Neural cell (in vitro differentiated cells): ENCODE data around the gene APBB2. TPM values are rescaled to one million over a fixed set of nuclear protein-coding genes. Genes with fewer than 3 reads are reported as not detected.

Experiments
- H2AFZ ChIP-seq: fragments of 200-600, 300-800 bp; sonication (generic), shearing (Covaris generic); 2 replicates; pipeline ENCODE4 v1.6.0; 2014; ENCODE audit warnings: low read depth, mild to moderate bottlenecking, antibody characterized with exemption, low read length, moderate library complexity
- H3F3A ChIP-seq: fragments of 200-600 bp; shearing (Covaris generic); 2 replicates; pipeline ENCODE4 v1.6.1; 2016; ENCODE audit warnings: mild to moderate bottlenecking, moderate library complexity, mixed read lengths, antibody characterized with exemption, low read length; ENCODE audit not compliant: insufficient read depth, poor library complexity, severe bottlenecking
- H3K27ac ChIP-seq: fragments of 200-600, 300-800 bp; sonication (generic), shearing (Covaris generic); 2 replicates; pipeline ENCODE4 v1.5.1; 2014; ENCODE audit warnings: mild to moderate bottlenecking, low read length, moderate library complexity
- H3K27me3 ChIP-seq: fragments of 300-800, 200-600 bp; sonication (generic), shearing (Covaris generic); 2 replicates; pipeline ENCODE4 v1.6.0; 2014; ENCODE audit warnings: mild to moderate bottlenecking, low read depth, low read length, moderate library complexity; ENCODE audit not compliant: insufficient read depth
- H3K36me3 ChIP-seq: fragments of 300-800, 200-600 bp; sonication (generic), shearing (Covaris generic); 2 replicates; pipeline ENCODE4 v1.5.1; 2014; ENCODE audit warnings: mild to moderate bottlenecking, antibody characterized with exemption, low read length, moderate library complexity; ENCODE audit not compliant: insufficient read depth
- H3K4me2 ChIP-seq: fragments of 300-800, 200-600 bp; sonication (generic), shearing (Covaris generic); 2 replicates; pipeline ENCODE4 v1.6.0; 2014; ENCODE audit warnings: mild to moderate bottlenecking, low read length
- H3K4me3 ChIP-seq: fragments of 300-800, 200-600 bp; sonication (generic), shearing (Covaris generic); 2 replicates; pipeline ENCODE4 v1.5.1; 2014; ENCODE audit warnings: mild to moderate bottlenecking, low read length, moderate library complexity
- H3K79me2 ChIP-seq: fragments of 200-600 bp; shearing (Covaris generic); replicated peaks from 2 replicates; pipeline ENCODE4 v1.6.0; 2014; ENCODE audit warnings: mild to moderate bottlenecking, low read length, moderate library complexity; ENCODE audit not compliant: insufficient read depth
- H3K9ac ChIP-seq: fragments of 300-800, 200-600 bp; sonication (generic), shearing (Covaris generic); 2 replicates; pipeline ENCODE4 v1.6.1; 2016; ENCODE audit warnings: mild to moderate bottlenecking, low read length, mixed read lengths
- H3K9me2 ChIP-seq: fragments of 200-600 bp; shearing (Covaris generic); 2 replicates; pipeline ENCODE4 v1.6.1; 2016; ENCODE audit warnings: mild to moderate bottlenecking, low read length, mixed read lengths; ENCODE audit not compliant: insufficient read depth
- H3K9me3 ChIP-seq: fragments of 200-600, 300-800 bp; sonication (generic), shearing (Covaris generic); 2 replicates; pipeline ENCODE4 v1.6.1; 2016; ENCODE audit warnings: mild to moderate bottlenecking, mixed run types, low read length, moderate library complexity, mixed read lengths
- H4K20me1 ChIP-seq: fragments of 200-600 bp; shearing (Covaris generic); 2 replicates; pipeline ENCODE4 v1.6.1; 2016; ENCODE audit warnings: mild to moderate bottlenecking, mixed run types; ENCODE audit not compliant: insufficient read depth
- CTCF ChIP-seq: fragments of 450-650 bp; IDR thresholded peaks from 2 replicates; pipeline ENCODE4 v1.5.1; 2014; ENCODE audit warnings: antibody characterized with exemption, mild to moderate bottlenecking, moderate library complexity; ENCODE audit not compliant: poor library complexity, severe bottlenecking
- EP300 ChIP-seq: fragments of 450-650 bp; conservative IDR thresholded peaks from 2 replicates; pipeline ENCODE4 v1.6.1; 2014; ENCODE audit warnings: antibody characterized with exemption, mild to moderate bottlenecking, moderate library complexity; ENCODE audit not compliant: poor library complexity, severe bottlenecking
- EZH2 ChIP-seq: fragments of 200-600, 300-800 bp; shearing (Covaris generic), sonication (generic); IDR thresholded peaks from 2 replicates; pipeline ENCODE4 v1.6.1; 2014; ENCODE audit warnings: antibody characterized with exemption, low read length, borderline replicate concordance, mild to moderate bottlenecking; ENCODE audit not compliant: insufficient read depth, poor library complexity, severe bottlenecking
- MXI1 ChIP-seq: fragments of 450-650 bp; conservative IDR thresholded peaks from 2 replicates; pipeline ENCODE4 v1.6.1; 2014; ENCODE audit warnings: antibody characterized with exemption, mild to moderate bottlenecking; ENCODE audit not compliant: poor library complexity, severe bottlenecking
- POLR2AphosphoS5 ChIP-seq: IDR thresholded peaks from 2 replicates; pipeline ENCODE4 v1.6.1; 2012
- RAD21 ChIP-seq: fragments of 450-650 bp; conservative IDR thresholded peaks from 2 replicates; pipeline ENCODE4 v1.6.1; 2014; ENCODE audit warnings: antibody characterized with exemption, mild to moderate bottlenecking, moderate library complexity
- TAF1 ChIP-seq: IDR thresholded peaks from 2 replicates; pipeline ENCODE4 v1.6.1; 2012; ENCODE audit warnings: low read depth
- polyA plus RNA-seq: library from polyadenylated mRNA; depleted of rRNA; stranded (reverse); fragments of >200 nt; gene quantifications from 2 replicates; pipeline ENCODE4 v1.2.3, GENCODE V29; 2014
- TF ChIP-seq, protein P1 (sequence below): IDR thresholded peaks from 2 replicates; pipeline ENCODE4 v1.6.1; 2012; ENCODE audit warnings: borderline replicate concordance

Gene APBB2
- polyA plus RNA-seq, 1 donor from 2014 or later: 41.9 TPM

DNA sequence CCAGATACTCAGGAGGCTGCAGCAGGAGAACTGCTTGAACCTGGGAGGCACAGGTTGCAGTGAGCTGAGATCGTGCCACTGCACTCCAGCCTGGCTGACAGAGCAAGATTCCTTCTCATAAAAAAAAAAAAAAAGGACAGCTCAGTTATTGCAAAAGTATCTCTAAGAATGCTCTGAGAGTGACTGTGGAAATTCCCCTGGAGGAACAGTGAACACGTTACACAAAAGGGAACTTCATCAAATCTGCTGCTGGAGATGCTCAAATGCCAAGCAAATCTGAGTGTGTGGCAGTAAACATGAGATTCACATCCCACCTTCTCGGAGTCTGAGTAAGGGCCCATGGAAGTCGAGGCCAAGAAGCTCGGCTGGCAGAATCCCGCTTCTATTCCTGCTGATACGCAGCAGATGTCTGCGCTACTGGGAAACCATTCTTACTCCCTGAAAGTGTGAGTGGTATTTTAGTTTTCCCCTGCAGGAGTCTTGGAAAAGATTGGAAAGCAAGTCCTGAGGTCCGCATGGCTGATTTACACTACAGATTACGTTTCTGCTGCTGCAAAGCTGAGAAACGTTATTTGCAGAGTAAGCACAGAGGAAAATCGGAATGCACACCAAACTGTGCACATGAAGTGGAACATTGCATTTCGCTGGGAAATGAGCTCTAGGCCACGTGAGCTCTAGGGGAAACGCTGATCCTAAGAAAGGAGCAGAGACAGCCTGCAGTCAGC is 301.7 kb downstream of the APBB2 start:
- H3K27me3 ChIP-seq: no peaks in the 10 kb centered on the region
- no peaks in the 10 kb centered on the region for H3K9me2 ChIP-seq
- H2AFZ ChIP-seq: no peak overlapping the region
- H3K4me2 ChIP-seq: no peak overlapping the region
- no peak overlapping the region for H3K4me3 ChIP-seq
- no peak overlapping the region for H3K9ac ChIP-seq
- H3K9me3 ChIP-seq: no peaks in the 10 kb centered on the region
- TF ChIP-seq CTCF (no peak), EP300 (no peak), RAD21 (no peak), MXI1 (no peak), EZH2 (no peak), POLR2AphosphoS5 (no peak), TAF1 (no peak)
- TF ChIP-seq, protein P1, sequence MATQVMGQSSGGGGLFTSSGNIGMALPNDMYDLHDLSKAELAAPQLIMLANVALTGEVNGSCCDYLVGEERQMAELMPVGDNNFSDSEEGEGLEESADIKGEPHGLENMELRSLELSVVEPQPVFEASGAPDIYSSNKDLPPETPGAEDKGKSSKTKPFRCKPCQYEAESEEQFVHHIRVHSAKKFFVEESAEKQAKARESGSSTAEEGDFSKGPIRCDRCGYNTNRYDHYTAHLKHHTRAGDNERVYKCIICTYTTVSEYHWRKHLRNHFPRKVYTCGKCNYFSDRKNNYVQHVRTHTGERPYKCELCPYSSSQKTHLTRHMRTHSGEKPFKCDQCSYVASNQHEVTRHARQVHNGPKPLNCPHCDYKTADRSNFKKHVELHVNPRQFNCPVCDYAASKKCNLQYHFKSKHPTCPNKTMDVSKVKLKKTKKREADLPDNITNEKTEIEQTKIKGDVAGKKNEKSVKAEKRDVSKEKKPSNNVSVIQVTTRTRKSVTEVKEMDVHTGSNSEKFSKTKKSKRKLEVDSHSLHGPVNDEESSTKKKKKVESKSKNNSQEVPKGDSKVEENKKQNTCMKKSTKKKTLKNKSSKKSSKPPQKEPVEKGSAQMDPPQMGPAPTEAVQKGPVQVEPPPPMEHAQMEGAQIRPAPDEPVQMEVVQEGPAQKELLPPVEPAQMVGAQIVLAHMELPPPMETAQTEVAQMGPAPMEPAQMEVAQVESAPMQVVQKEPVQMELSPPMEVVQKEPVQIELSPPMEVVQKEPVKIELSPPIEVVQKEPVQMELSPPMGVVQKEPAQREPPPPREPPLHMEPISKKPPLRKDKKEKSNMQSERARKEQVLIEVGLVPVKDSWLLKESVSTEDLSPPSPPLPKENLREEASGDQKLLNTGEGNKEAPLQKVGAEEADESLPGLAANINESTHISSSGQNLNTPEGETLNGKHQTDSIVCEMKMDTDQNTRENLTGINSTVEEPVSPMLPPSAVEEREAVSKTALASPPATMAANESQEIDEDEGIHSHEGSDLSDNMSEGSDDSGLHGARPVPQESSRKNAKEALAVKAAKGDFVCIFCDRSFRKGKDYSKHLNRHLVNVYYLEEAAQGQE: no peak
- no peaks in the 10 kb centered on the region for H3K79me2 ChIP-seq
- H3K27ac ChIP-seq: no peak overlapping the region
- no peaks in the 10 kb centered on the region for H3F3A ChIP-seq
- no peaks in the 10 kb centered on the region for H4K20me1 ChIP-seq
- H3K36me3 ChIP-seq: no peaks in the 10 kb centered on the region

DNA sequence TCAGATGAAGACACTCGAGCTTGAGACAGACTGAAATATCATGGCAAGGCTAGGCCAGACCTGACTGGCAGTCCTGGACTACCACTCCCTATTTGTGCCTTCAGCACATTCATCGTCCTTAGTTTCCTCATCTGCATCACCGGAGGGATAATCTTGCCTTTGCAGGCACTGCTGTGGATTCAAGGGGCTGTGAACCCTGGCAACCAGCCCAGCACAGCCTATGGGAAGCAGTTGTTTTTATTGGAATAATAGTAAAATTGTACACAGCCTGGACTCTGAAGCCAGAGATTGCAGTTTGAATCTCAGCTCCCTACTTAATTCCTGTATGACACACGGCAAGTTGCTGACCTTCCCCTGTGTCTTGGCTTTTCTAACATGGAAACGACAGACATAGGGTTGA is 303.6 kb downstream of the APBB2 start:
- Histone ChIP-seq H3K36me3 (no peaks in the 10 kb centered on the region), H3K27me3 (no peaks in the 10 kb centered on the region), H3K4me2 (no peak overlapping the region), H3K9me2 (no peaks in the 10 kb centered on the region), H3K9me3 (no peaks in the 10 kb centered on the region), H3K27ac (no peak overlapping the region), H2AFZ (no peak overlapping the region), H3K9ac (no peak overlapping the region), H3K79me2 (no peaks in the 10 kb centered on the region), H4K20me1 (no peaks in the 10 kb centered on the region), H3K4me3 (no peak overlapping the region), H3F3A (no peaks in the 10 kb centered on the region)
- TF ChIP-seq POLR2AphosphoS5: no peak
- TF ChIP-seq, protein P1: no peak
- TF ChIP-seq MXI1: no peak
- no peak for TF ChIP-seq EZH2
- TF ChIP-seq CTCF: no peak
- TF ChIP-seq EP300: no peak
- TF ChIP-seq TAF1: no peak
